Stimulated activated CD4-positive, alpha-beta T cell treated with anti-CD3 and anti-CD28 coated beads, TNF-alpha, amount 100 ng/mL, for 4 hours (primary cell): ENCODE data around the gene ZNF446.
"Not testable (repeated sequence)": the region's sequence is repeated elsewhere in the genome, so short reads cannot be mapped to it uniquely, and the experiment has no call there.

Source experiments
- DNase-seq, 3 experiments: peaks; one replicate each; pipeline ENCODE4 v3.0.0-alpha.2; 2020; ENCODE audit warnings: low read depth in 3 of 3

ZNF446 gene

GRCh38 chr19:58469241-58470013, 6.7 kb upstream of the ZNF446 start:
- DNase-seq, result no peak

DNA sequence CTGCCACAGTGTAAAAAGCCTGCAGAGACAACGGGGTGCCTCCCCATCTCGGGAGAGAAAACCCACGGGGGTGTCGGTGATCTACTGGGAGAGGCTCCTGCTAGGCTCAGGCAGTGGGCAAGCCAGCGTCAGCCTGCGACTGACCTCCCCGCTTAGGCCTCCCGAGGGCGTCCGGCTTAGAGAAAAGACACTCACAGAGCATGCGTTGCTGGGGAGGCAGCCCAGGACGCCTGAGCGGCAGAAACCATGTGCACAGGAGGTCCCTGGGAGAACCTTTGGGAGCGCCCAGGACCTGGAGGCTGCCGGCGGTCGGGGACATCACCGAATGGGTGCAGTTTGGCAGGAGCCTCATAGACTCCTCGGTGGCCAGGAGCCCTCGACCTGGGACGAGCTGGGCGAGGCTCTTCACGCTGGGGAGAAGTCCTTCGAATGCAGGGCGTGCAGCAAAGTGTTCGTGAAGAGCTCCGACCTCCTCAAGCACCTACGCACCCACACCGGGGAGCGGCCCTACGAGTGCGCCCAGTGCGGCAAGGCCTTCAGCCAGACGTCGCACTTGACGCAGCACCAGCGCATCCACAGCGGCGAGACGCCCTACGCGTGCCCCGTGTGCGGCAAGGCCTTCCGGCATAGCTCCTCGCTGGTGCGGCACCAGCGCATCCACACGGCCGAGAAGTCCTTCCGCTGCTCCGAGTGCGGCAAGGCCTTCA, 5.2 kb upstream of the ZNF446 start:
- DNase-seq, result not testable (repeated sequence)

- DNase-seq, result no peak
Measured at GRCh38 chr19:58471736-58472135, 4.4 kb upstream of the ZNF446 start.

- no peak for DNase-seq
Measured at GRCh38 chr19:58473775-58474174, 2.4 kb upstream of the ZNF446 start.

DNA sequence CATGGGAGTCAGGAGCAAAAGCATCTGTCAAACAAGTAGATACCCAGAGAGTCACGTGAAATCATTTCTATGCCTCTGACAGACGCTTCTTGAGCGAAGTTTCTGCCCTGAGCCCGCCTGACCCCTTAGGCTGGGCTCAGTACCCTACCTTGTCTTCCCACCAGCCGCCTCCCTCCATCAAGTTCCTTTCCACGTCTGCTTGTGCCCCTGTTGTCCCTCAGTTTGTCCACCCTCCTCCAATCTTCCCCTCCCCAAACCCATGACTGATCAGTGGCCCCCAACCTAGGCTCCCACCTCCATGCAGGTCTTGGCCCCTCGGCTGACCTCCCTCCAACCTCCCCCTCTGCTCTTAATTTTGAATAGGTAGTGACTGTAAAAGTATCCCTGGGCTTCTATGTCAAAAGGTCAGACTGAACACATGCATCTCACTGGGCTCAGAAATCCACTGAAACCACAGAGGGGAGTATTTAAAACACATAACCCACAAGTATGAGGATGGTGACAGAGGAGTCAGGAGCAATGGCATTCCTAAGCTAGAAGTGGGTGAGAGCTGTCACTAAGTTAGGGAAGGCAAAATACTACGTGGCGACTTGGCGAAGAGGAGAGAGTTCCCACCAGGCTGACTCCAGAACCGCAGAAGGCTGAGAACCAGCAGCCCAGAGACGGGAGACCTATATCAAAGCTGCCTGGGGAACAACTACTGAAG, 1.7 kb upstream of the ZNF446 start:
- no peak for DNase-seq

DNA sequence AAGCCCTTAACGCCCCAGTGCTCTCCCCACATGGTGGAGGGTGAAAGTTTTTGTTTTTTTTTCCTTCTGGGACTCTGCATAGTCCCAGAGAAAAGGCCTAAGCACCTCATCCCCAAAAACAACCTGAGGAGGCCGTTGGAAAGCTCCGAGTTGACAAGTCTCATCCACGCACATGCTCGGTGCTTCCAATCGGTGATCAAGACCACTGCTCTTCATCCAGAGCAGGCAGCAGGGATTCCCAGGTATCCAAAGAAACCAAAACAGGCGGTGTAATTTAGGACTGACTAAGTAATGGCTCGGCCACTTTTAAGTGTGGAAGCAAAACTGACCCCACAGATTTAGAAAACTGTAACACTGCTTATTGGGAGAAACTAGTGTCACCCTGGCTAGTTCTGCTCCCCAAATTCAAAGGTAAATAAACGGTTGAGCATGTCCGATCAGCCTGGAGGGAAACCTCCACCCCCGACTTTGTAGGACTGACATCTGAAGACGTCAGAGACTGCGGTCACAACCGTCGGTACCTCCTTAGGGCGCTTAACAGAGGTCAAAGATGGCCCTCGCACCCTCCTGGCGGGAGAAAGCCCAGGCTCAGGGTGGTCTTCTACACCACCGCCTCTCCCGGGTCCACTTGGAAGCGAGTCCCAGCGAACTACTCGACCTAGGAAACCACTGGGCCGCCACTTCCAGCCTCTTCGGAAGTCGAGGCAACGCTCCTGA, 997 bp upstream of the ZNF446 start:
- no peak for DNase-seq

DNA sequence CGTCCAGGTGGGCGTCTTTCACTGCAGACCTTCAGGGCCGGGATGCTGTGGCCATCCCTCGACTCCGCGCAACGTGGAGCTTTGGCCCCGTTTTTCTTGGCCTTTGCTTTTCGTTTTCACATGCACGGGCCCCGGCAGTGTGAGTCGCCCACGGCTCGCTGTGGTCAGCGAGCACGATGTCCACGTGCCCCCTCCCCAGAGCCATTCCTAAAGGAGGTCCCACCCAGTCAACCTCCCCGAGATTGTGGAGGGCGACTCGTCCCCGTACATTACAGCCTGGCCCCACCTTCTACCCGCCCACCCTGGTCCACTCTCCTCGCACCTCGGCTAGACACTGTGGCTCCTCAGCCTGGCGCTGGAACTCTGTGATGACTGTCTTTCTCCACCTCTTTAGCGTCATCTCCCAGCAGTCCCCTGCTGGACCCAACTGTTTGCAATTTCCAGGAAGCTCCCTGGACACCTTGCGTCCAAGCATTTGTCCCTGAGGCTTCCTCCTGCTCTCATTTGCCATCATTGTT, 405 bp downstream of the ZNF446 start:
- DNase-seq, result no peak

DNA sequence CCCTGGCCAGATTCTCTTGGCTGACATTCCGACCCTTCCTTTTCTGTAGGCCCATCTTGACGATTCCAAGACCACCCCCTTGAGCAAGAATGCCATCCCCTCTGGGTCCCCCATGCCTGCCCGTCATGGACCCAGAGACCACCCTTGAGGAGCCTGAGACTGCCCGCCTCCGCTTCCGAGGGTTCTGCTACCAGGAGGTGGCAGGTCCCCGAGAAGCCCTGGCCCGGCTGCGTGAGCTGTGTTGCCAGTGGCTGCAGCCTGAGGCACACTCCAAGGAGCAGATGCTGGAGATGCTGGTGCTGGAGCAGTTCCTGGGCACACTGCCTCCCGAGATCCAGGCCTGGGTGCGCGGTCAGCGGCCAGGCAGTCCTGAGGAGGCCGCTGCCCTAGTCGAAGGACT, 978 bp downstream of the ZNF446 start:
- no peak for DNase-seq

- DNase-seq, result no peak
Measured at GRCh38 chr19:58477871-58478270, 1.7 kb downstream of the ZNF446 start.

DNA sequence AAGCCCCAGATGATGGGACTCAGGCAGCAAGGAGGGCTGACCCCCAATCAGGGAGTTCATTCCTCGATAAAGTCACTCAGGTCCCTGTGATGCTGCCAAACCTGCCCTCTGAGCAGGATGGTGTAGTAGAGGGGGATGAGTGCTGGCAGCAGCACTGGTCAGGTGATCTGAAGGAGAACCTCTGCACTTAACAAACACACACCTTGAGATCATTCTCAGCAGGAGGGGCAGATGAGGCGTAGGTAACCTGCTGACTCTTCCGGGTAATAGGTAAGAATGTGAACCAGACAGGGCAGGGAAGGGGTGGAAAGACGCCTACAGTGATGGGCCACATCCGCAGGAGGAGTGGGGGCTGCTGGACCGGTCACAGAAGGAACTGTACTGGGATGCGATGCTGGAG, 3.2 kb downstream of the ZNF446 start:
- no peak for DNase-seq

- DNase-seq, result no peak
Measured at GRCh38 chr19:58479736-58480480, 3.8 kb downstream of the ZNF446 start.

DNA sequence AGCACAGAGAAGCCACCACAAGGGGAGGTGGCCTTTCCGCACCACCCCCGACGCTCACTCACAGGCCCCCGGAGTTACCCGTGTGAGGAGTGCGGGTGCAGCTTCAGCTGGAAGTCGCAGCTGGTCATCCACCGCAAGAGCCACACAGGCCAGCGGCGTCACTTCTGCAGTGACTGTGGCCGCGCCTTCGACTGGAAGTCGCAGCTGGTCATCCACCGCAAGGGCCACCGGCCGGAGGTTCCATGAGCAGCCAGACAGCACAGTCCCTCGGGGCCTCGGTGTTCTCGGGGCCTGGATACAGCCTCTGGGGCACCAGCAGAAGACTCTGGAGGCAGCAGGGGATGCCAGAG, 4.3 kb downstream of the ZNF446 start:
- DNase-seq, result no peak

DNA sequence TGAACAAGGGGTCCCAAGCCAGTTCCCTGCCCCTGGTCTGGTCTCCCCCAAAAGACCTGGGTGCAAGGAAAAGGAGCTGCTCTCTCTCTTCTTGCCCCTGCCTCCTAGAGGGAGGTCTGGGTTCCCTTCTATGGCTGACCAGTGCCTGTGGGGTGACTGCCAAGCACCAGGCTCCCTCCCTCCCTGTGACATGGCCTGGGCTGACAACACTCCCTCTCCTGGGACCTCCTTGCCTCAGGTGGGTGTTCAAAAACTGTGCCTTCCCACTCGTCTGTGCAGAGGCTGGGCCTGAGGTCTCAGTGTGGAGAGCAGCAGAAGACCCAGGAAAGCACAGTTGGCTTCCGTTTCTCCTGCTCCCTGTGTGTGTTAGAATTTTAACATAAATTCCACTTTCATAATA, 4.7 kb downstream of the ZNF446 start:
- no peak for DNase-seq

DNA sequence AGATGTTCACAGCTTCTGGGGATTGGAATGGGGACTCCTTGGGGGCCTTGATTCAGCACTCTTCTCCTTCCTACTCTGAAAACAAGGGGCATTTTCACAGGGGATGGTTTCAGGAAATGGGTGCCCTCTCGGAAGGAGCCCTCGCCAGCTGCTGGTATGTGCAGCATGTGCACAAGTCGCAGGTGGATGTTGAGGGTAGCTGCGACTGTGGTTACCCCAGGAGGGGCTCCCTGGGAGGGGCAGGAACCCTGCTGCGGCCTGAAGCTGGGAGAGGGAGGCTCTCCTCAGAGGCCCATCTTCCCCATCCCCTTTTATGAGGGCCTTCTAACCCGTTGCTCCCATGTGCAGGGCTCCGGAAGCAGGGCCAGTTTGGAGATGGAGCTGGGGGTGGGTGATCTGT, 6.2 kb downstream of the ZNF446 start:
- no peak for DNase-seq

GRCh38 chr19:58483776-58484175, 7.6 kb downstream of the ZNF446 start:
- no peak for DNase-seq

DNA sequence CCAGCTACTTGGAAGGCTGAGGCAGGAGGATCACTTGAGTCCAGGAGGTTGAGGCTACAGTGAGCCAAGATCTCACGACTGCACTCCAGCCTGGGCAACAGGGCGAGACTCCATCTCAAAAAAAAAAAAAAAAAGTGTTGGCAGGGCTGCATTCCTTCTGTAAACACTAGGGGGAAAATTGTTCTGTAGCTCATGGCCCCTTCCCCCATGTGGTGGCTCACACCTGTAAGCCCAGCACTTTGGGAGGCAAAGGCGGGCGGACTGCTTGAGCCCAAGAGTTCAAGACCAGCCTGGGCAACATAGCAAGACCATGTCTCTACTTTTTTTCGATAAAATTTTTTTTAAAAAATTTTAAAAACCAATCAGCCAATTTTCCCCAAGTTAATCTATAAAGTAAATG, 8.2 kb downstream of the ZNF446 start:
- not testable (repeated sequence) for DNase-seq

GRCh38 chr19:58491393-58491792, 15.2 kb downstream of the ZNF446 start:
- no peak for DNase-seq

DNA sequence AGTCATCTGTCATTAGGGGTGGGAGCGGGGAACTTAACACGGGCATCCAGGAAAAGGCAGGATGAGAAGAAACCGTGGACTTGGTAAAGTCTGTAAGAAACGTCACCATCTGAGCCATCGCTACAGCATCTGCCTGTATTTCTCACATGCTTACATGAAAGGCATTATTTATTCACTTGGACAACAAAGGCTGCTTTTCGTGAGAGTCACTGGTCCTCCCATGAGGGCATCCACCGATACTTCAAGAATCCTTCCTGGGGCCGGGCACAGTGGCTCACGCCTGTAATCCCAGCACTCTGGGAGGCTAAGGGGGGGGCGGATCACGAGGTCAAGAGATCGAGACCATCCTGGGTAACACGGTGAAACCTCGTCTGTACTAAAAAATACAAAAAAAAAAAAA, 16.1 kb downstream of the ZNF446 start:
- DNase-seq, result no peak

- DNase-seq, result no peak
Measured at GRCh38 chr19:58497634-58498170, 21.6 kb downstream of the ZNF446 start.

DNA sequence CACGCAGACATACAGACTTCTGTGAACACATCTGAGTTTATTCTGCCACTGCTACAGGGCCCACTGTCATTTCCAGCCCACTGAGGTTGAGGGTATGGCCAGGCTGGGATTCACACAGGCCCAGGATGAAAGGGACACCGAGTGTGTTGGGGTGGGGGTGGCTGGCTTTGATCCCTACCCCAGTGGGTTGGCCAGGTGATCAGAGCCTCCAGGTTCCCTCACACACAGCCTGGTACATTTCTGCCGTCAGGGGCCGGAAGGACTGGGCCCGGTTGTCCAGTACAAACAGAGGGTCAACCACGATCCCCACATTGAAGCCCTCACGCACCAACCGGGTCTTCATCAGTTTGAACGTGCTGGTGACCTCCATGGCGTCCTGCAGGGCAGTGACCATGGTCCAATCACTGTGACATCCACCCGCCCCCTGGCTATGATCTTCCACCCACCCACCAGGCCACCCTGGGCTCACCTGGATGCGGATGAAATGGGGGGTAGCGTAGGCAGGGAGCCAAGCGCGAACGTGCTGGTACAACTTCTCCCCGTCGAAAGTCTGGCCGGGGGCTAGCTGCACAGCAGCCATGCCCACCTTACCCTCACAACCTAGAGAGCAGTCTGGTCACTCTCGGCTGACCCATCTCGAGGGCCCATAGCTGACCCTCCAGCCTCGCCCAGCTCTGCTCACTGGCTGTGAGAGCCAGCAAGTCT, 22.3 kb downstream of the ZNF446 start:
- no peak for DNase-seq
